ENCODE data around the gene CANX. TPM values are rescaled to one million over a fixed set of nuclear protein-coding genes. Genes with fewer than 3 reads are reported as not detected.

Gene CANX
- total and polyA plus RNA-seq, 2 of the 13 experiments (the other 11 are each of a cell fraction or from before 2014, with no cell fraction given), result 477 to 680 TPM

- TF ChIP-seq IKZF5 (CRISPR knock-in tag; IDR thresholded peaks at IDR 0.05) (0 out of 2 replicates have a peak, but pooled peaks have one; percentile 22), RAD21 (CRISPR knock-in tag; IDR thresholded peaks at IDR 0.05) (peak; percentile 65), MTA1 (CRISPR knock-in tag; IDR thresholded peaks at IDR 0.05; ENCODE audit: borderline replicate concordance) (no peak), ZNF367 (CRISPR knock-in tag; IDR thresholded peaks at IDR 0.05; ENCODE audit: borderline replicate concordance) (no peak), PPARG (CRISPR knock-in tag; conservative IDR thresholded peaks at IDR 0.05) (peak; percentile 22; the same call in 1 of the 2 replicates), ZKSCAN5 (CRISPR knock-in tag; IDR thresholded peaks at IDR 0.05) (no peak), HDAC1 (CRISPR knock-in tag; IDR thresholded peaks at IDR 0.05) (0 out of 2 replicates have a peak, but pooled peaks have one; percentile 23), ARID3A (IDR thresholded peaks at IDR 0.05; ENCODE audit: low read depth, low read length) (peak; percentile 59; the same call in 1 of the 2 replicates), DMTF1 (CRISPR knock-in tag; IDR thresholded peaks at IDR 0.05) (no peak), KLF11 (CRISPR knock-in tag; IDR thresholded peaks at IDR 0.05) (0 out of 2 replicates have a peak, but pooled peaks have one; percentile 30), POGK (CRISPR knock-in tag; conservative IDR thresholded peaks at IDR 0.05) (no peak), GMEB1 (CRISPR knock-in tag; IDR thresholded peaks at IDR 0.05; ENCODE audit: borderline replicate concordance) (0 out of 2 replicates have a peak, but pooled peaks have one; percentile 19), TIGD3 (CRISPR knock-in tag; IDR thresholded peaks at IDR 0.05; ENCODE audit: borderline replicate concordance) (no peak), FOXA1 (IDR thresholded peaks at IDR 0.05) (no peak), FOXA1 (CRISPR knock-in tag; IDR thresholded peaks at IDR 0.05) (no peak), SAP130 (CRISPR knock-in tag; IDR thresholded peaks at IDR 0.05; ENCODE audit: low read depth) (peak; percentile 61), MTF2 (CRISPR knock-in tag; IDR thresholded peaks at IDR 0.05; ENCODE audit: borderline replicate concordance) (no peak)
Observed at GRCh38 chr5:179763215-179763945, 64.6 kb downstream of the CANX start (continued).

All from HepG2 (cell line).